HepG2 (cell line): ENCODE data around the gene BAG5. TPM values are rescaled to one million over a fixed set of nuclear protein-coding genes. Genes with fewer than 3 reads are reported as not detected.

ENCODE experiments used
- ATRX ChIP-seq: sonication (generic); formaldehyde crosslinking; IDR thresholded peaks from 2 replicates; pipeline ENCODE4 v1.4.0; 2020; ENCODE audit warnings: missing genetic modification reagents, borderline replicate concordance
- EED ChIP-seq: sonication (generic); formaldehyde crosslinking; IDR thresholded peaks from 2 replicates; pipeline ENCODE4 v1.5.0; 2020; ENCODE audit warnings: mild to moderate bottlenecking, missing genetic modification reagents
- GPN1 ChIP-seq: sonication (generic); formaldehyde crosslinking; IDR thresholded peaks from 2 replicates; pipeline ENCODE4 v1.5.1; 2020; ENCODE audit warnings: missing genetic modification reagents, borderline replicate concordance
- MEF2D ChIP-seq: sonication (generic); formaldehyde crosslinking; IDR thresholded peaks from 2 replicates; pipeline ENCODE4 v1.5.1; 2020; ENCODE audit warnings: mild to moderate bottlenecking, missing genetic modification reagents
- MIXL1 ChIP-seq: IDR thresholded peaks from 2 replicates; pipeline ENCODE4 v1.6.1; 2016
- MYC ChIP-seq: sonication (generic); formaldehyde crosslinking; IDR thresholded peaks from 2 replicates; pipeline ENCODE4 v1.9.0; 2021; ENCODE audit warnings: missing genetic modification reagents, borderline replicate concordance
- NFE2L2 ChIP-seq: fragments of 150-350 bp; IDR thresholded peaks from 2 replicates; pipeline ENCODE4 v1.6.1; 2014; ENCODE audit warnings: low read length
- SOX5 ChIP-seq: IDR thresholded peaks from 2 replicates; pipeline ENCODE4 v1.6.1; 2016; ENCODE audit warnings: borderline replicate concordance
- SP4 ChIP-seq: sonication (generic); formaldehyde crosslinking; IDR thresholded peaks from 2 replicates; pipeline ENCODE4 v1.8.1; 2023; ENCODE audit warnings: mild to moderate bottlenecking, missing genetic modification reagents
- TCF7 ChIP-seq: sonication (generic); IDR thresholded peaks from 2 replicates; pipeline ENCODE4 v1.6.1; 2016; ENCODE audit warnings: antibody characterized with exemption, low read depth
- TGIF2 ChIP-seq: IDR thresholded peaks from 2 replicates; pipeline ENCODE4 v1.6.1; 2016; ENCODE audit warnings: control low read depth, missing compliant biosample characterization
- THAP11 ChIP-seq: IDR thresholded peaks from 2 replicates; pipeline ENCODE4 v1.6.1; 2016; ENCODE audit warnings: missing biosample characterization, missing genetic modification reagents
- ZNF331 ChIP-seq: sonication (generic); formaldehyde crosslinking; IDR thresholded peaks from 2 replicates; pipeline ENCODE4 v1.4.0; 2020; ENCODE audit warnings: missing genetic modification reagents
- ZNF441 ChIP-seq: sonication (generic); formaldehyde crosslinking; IDR thresholded peaks from 2 replicates; pipeline ENCODE4 v1.7.0; 2021; ENCODE audit warnings: missing genetic modification reagents, borderline replicate concordance
- ZNF546 ChIP-seq: sonication (generic); formaldehyde crosslinking; conservative IDR thresholded peaks from 2 replicates; pipeline ENCODE4 v1.8.1; 2023; ENCODE audit warnings: mild to moderate bottlenecking, missing genetic modification reagents
- ZNF768 ChIP-seq: sonication (generic); formaldehyde crosslinking; IDR thresholded peaks from 2 replicates; pipeline ENCODE4 v1.4.0; 2020; ENCODE audit warnings: missing genetic modification reagents
- ZNF775 ChIP-seq: sonication (generic); formaldehyde crosslinking; IDR thresholded peaks from 2 replicates; pipeline ENCODE4 v1.4.0; 2020; ENCODE audit warnings: missing genetic modification reagents, mild to moderate bottlenecking, moderate library complexity, borderline replicate concordance
- ZNF781 ChIP-seq: sonication (generic); formaldehyde crosslinking; IDR thresholded peaks from 2 replicates; pipeline ENCODE4 v1.5.1; 2020; ENCODE audit warnings: borderline replicate concordance, mild to moderate bottlenecking, missing genetic modification reagents; ENCODE audit errors: not compliant biosample characterization
- polyA plus RNA-seq, 8 experiments: library from polyadenylated mRNA; depleted of rRNA in 3 of 8; stranded (reverse) in 7 of 8; unstranded in 1 of 8; fragments of >200 nt; fragmentation: Illumina TruSeq in 4 of 8; extraction: Trizol in 4 of 8; gene quantifications; 2 replicates each; pipeline versions ENCODE4 v1.2.1 to v1.2.3, GENCODE V29; 2011 to 2016; ENCODE audit warnings: low read depth in 4 of 8, missing spikeins in 1 of 8, mixed read lengths in 1 of 8; ENCODE audit not compliant: insufficient read depth in 1 of 8
- total RNA-seq, 5 experiments: library from RNA; depleted of rRNA; stranded (reverse); fragments of >200 nt; fragmentation: Illumina TruSeq; extraction: Trizol; gene quantifications; 2 replicates each; pipeline ENCODE4 v1.2.3, GENCODE V29; 2016; ENCODE audit warnings: low read depth in 1 of 5
- TF ChIP-seq, protein P1 (sequence below): sonication (generic); formaldehyde crosslinking; IDR thresholded peaks from 2 replicates; pipeline ENCODE4 v1.5.0; 2020; ENCODE audit warnings: missing genetic modification reagents
- TF ChIP-seq, protein P2 (sequence below): IDR thresholded peaks from 2 replicates; pipeline ENCODE4 v1.6.1; 2018; ENCODE audit warnings: missing genetic modification reagents
- TF ChIP-seq, protein P3 (sequence below), 2 experiments: sonication (generic) in 1 of 2; formaldehyde crosslinking in 1 of 2; IDR thresholded peaks; 2 replicates each; pipeline versions ENCODE4 v1.6.1 to v1.9.0; 2014 to 2022; ENCODE audit warnings: antibody characterized with exemption in 1 of 2, borderline replicate concordance in 1 of 2, inconsistent platforms in 1 of 2, low read depth in 1 of 2, missing genetic modification reagents in 1 of 2

The BAG5 gene
- total and polyA plus RNA-seq, 2 of the 13 experiments (the other 11 are each of a cell fraction or from before 2014, with no cell fraction given) = 3.5 to 21.0 TPM

DNA sequence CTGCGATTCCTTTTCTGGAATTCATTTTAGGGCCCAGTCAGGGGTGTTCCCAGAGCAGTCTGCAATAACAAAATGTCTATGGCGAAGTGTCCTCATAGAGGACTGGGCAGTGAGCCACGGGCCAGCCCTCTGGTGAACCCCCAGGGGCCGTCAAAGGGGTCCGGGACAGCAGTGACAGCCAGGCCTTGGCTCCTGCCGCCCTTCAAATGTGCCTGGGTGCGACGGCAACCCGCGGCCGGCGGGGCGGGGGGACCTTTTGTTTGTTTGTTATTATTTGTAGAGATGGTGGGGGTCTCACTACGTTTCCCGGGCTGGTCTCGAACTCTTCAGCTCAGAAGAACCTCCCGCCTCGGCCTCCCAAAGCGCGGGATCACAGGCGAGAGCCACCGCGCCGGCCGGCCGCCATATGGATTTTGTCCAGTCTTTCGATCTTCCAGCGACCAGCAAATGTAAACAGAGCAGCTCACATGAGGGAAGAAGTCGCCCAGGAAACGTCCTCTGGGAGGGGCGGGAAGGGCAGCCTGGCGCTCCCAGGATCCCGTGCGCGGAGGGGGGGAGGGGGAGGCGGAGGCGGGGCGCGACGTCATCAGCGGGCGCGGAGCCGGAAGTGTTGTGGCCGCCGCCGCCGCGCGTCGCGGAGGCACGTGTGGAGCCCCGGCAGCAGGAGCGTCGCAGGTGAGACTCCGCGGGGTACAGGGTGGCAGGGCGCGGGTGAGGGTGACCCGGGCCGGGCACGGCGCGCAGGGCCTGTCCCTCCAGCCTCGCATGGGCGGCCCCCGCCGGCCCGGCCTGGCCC, 33.7 kb downstream of the BAG5 start, which contains the start of gene TRMT61A (continued):
- TF ChIP-seq MYC (peak; percentile 92), ATRX (CRISPR knock-in tag) (no peak), SOX5 (CRISPR knock-in tag) (no peak; the same call in 1 of the 2 replicates), THAP11 (CRISPR knock-in tag) (peak; percentile 79), SP4 (CRISPR knock-in tag) (0 out of 2 replicates have a peak, but pooled peaks have one; percentile 52), TCF7 (no peak), ZNF331 (CRISPR knock-in tag) (no peak; the same call in 1 of the 2 replicates), MEF2D (CRISPR knock-in tag) (peak; percentile 62; the same call in 1 of the 2 replicates), GPN1 (CRISPR knock-in tag) (no peak), NFE2L2 (no peak), ZNF441 (peak; percentile 28; the same call in 1 of the 2 replicates), ZNF781 (CRISPR knock-in tag) (no peak), ZNF775 (CRISPR knock-in tag) (peak; percentile 67; the same call in 1 of the 2 replicates), ZNF546 (CRISPR knock-in tag) (no peak), ZNF768 (CRISPR knock-in tag) (peak; percentile 91), MIXL1 (CRISPR knock-in tag) (peak; percentile 20; the same call in 1 of the 2 replicates), EED (CRISPR knock-in tag) (no peak), TGIF2 (CRISPR knock-in tag) (peak; percentile 70)
- TF ChIP-seq, protein P1, sequence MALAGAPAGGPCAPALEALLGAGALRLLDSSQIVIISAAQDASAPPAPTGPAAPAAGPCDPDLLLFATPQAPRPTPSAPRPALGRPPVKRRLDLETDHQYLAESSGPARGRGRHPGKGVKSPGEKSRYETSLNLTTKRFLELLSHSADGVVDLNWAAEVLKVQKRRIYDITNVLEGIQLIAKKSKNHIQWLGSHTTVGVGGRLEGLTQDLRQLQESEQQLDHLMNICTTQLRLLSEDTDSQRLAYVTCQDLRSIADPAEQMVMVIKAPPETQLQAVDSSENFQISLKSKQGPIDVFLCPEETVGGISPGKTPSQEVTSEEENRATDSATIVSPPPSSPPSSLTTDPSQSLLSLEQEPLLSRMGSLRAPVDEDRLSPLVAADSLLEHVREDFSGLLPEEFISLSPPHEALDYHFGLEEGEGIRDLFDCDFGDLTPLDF = peak; percentile 40
- TF ChIP-seq, protein P2, sequence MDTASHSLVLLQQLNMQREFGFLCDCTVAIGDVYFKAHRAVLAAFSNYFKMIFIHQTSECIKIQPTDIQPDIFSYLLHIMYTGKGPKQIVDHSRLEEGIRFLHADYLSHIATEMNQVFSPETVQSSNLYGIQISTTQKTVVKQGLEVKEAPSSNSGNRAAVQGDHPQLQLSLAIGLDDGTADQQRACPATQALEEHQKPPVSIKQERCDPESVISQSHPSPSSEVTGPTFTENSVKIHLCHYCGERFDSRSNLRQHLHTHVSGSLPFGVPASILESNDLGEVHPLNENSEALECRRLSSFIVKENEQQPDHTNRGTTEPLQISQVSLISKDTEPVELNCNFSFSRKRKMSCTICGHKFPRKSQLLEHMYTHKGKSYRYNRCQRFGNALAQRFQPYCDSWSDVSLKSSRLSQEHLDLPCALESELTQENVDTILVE (CRISPR knock-in tag) = peak; percentile 58; the same call in 1 of the 2 replicates
- TF ChIP-seq, protein P3, sequence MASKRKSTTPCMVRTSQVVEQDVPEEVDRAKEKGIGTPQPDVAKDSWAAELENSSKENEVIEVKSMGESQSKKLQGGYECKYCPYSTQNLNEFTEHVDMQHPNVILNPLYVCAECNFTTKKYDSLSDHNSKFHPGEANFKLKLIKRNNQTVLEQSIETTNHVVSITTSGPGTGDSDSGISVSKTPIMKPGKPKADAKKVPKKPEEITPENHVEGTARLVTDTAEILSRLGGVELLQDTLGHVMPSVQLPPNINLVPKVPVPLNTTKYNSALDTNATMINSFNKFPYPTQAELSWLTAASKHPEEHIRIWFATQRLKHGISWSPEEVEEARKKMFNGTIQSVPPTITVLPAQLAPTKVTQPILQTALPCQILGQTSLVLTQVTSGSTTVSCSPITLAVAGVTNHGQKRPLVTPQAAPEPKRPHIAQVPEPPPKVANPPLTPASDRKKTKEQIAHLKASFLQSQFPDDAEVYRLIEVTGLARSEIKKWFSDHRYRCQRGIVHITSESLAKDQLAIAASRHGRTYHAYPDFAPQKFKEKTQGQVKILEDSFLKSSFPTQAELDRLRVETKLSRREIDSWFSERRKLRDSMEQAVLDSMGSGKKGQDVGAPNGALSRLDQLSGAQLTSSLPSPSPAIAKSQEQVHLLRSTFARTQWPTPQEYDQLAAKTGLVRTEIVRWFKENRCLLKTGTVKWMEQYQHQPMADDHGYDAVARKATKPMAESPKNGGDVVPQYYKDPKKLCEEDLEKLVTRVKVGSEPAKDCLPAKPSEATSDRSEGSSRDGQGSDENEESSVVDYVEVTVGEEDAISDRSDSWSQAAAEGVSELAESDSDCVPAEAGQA (IDR thresholded peaks at IDR 0.05; ENCODE audit: low read depth) = no peak
- TF ChIP-seq, protein P3 (CRISPR knock-in tag; IDR thresholded peaks at IDR 0.05; ENCODE audit: borderline replicate concordance) = no peak
